Keratinocyte (primary cell): Measurements from ENCODE around the gene BCO1. TPM values are rescaled to one million over a fixed set of nuclear protein-coding genes. Genes with fewer than 3 reads are reported as not detected.

Experiments
- DNase-seq: peaks from one replicate; pipeline ENCODE4 v3.0.0-alpha.2; 2011; ENCODE audit warnings: low read depth, missing footprints, low spot score
- FAIRE-seq: peaks from 2 replicates; lab custom pipeline; 2011; peaks lifted over from hg19 to GRCh38; lab: Jason Lieb, UNC
- H2AFZ ChIP-seq: 2 replicates; pipeline ENCODE4 v1.6.0; 2012; ENCODE audit warnings: low read length, control low read depth, inconsistent platforms; ENCODE audit not compliant: control insufficient read depth
- H3K27ac ChIP-seq: 2 replicates; pipeline ENCODE4 v1.5.1; 2011; ENCODE audit warnings: low read length; ENCODE audit not compliant: control insufficient read depth, insufficient read depth
- H3K27me3 ChIP-seq: 3 replicates; pipeline ENCODE4 v1.6.0; 2011; ENCODE audit warnings: low read length; ENCODE audit not compliant: control insufficient read depth, insufficient read depth; ENCODE audit errors: extremely low read depth
- H3K36me3 ChIP-seq, 2 experiments: 2 replicates in 1 of 2; 3 replicates in 1 of 2; pipeline ENCODE4 v1.5.1; 2011; ENCODE audit warnings: low read length in 2 of 2, mild to moderate bottlenecking in 1 of 2; ENCODE audit not compliant: control insufficient read depth in 2 of 2, insufficient read depth in 2 of 2; ENCODE audit errors: extremely low read depth in 1 of 2
- H3K4me1 ChIP-seq: 3 replicates; pipeline ENCODE4 v1.5.1; 2011; ENCODE audit warnings: low read length; ENCODE audit not compliant: control insufficient read depth, insufficient read depth; ENCODE audit errors: extremely low read depth
- H3K4me2 ChIP-seq: 3 replicates; pipeline ENCODE4 v1.6.0; 2011; ENCODE audit warnings: low read depth, low read length; ENCODE audit not compliant: control insufficient read depth, insufficient read depth; ENCODE audit errors: extremely low read depth
- H3K4me3 ChIP-seq, 3 experiments: fragments of 200-600 bp in 1 of 3; sonication (generic) in 1 of 3; 2 replicates in 2 of 3; 3 replicates in 1 of 3; pipeline ENCODE4 v1.5.1; 2011 to 2016; ENCODE audit warnings: low read length in 3 of 3, mild to moderate bottlenecking in 3 of 3, control low read depth in 2 of 3, inconsistent platforms in 1 of 3, low read depth in 1 of 3, mixed read lengths in 1 of 3, mixed run types in 1 of 3, moderate library complexity in 1 of 3; ENCODE audit not compliant: control insufficient read depth in 2 of 3, insufficient read depth in 2 of 3; ENCODE audit errors: extremely low read depth in 1 of 3
- H3K79me2 ChIP-seq: 2 replicates; pipeline ENCODE4 v1.6.0; 2012; ENCODE audit warnings: low read length; ENCODE audit not compliant: control insufficient read depth, insufficient read depth
- H3K9ac ChIP-seq: 3 replicates; pipeline ENCODE4 v1.6.0; 2011; ENCODE audit warnings: low read length; ENCODE audit not compliant: control insufficient read depth, insufficient read depth; ENCODE audit errors: extremely low read depth
- H3K9me1 ChIP-seq: 3 replicates; pipeline ENCODE4 v1.6.0; 2011; ENCODE audit warnings: low read length; ENCODE audit not compliant: control insufficient read depth, insufficient read depth; ENCODE audit errors: extremely low read depth
- H3K9me3 ChIP-seq: 2 replicates; pipeline ENCODE4 v1.5.1; 2012; ENCODE audit warnings: low read depth, low read length; ENCODE audit not compliant: control insufficient read depth
- H4K20me1 ChIP-seq: 3 replicates; pipeline ENCODE4 v1.6.0; 2011; ENCODE audit warnings: low read length; ENCODE audit not compliant: control insufficient read depth, insufficient read depth; ENCODE audit errors: extremely low read depth
- CTCF ChIP-seq, 3 experiments: IDR thresholded peaks in 1 of 3; conservative IDR thresholded peaks in 1 of 3; optimal IDR thresholded peaks in 1 of 3; 2 replicates in 2 of 3; 3 replicates in 1 of 3; pipeline versions ENCODE3 to v1.5.1; 2011; ENCODE audit warnings: low read length in 3 of 3, mild to moderate bottlenecking in 3 of 3, moderate library complexity in 2 of 3, control low read depth in 1 of 3, inconsistent platforms in 1 of 3; ENCODE audit not compliant: insufficient read depth in 2 of 3; ENCODE audit errors: extremely low read depth in 1 of 3
- EZH2 ChIP-seq: IDR thresholded peaks from one replicate; pipeline ENCODE4 v1.6.1; 2012; ENCODE audit warnings: inconsistent platforms, mild to moderate bottlenecking, low read length, moderate library complexity
- dilution Hi-C: fragments of 300-500 bp; cut with MboI; formaldehyde crosslinking; loops from one replicate; pipeline ENCODE4 v1.7.0; 2020; ENCODE audit warnings: low sequenced_read_pairs; ENCODE audit not compliant: extremely low pct_ligation_motif_present
- polyA minus RNA-seq, 3 experiments: library from RNA; depleted of rRNA, polyadenylated mRNA; stranded (reverse); fragments of >200 nt; gene quantifications; 1 replicate in 1 of 3; 2 replicates in 1 of 3; 3 replicates in 1 of 3; pipeline ENCODE4 v1.2.3, GENCODE V29; 2011
- polyA plus RNA-seq, 5 experiments: library from polyadenylated mRNA; depleted of rRNA in 3 of 5; stranded (reverse) in 3 of 5; stranded (forward) in 1 of 5; unstranded in 1 of 5; fragments of >200 nt; gene quantifications; 1 replicate in 1 of 5; 2 replicates in 3 of 5; 3 replicates in 1 of 5; pipeline versions ENCODE4 v1.2.1 to v1.2.3, GENCODE V29; 2011 to 2012; ENCODE audit warnings: missing spikeins in 2 of 5, low read depth in 1 of 5, low replicate concordance in 1 of 5

BCO1 gene
- polyA plus RNA-seq: 0.04 to 0.08 TPM (median 0.07 TPM) in 3 replicates
- not detected for polyA plus RNA-seq (2011; ENCODE audit: low read depth)
- polyA plus RNA-seq (2011; cell fraction: cytosol; rRNA removed): not detected in 2 replicates
- not detected in 2 replicates for polyA plus RNA-seq (2011; cell fraction: nucleus; rRNA removed)
- not detected in 2 replicates for polyA plus RNA-seq (2012; ENCODE audit: low replicate concordance)
- polyA minus RNA-seq: not detected in 3 replicates
- not detected for polyA minus RNA-seq (2011; cell fraction: cytosol; rRNA and poly(A)+ RNA removed)
- polyA minus RNA-seq (2011; cell fraction: nucleus; rRNA and poly(A)+ RNA removed): not detected in 2 replicates

GRCh38 chr16:81238296-81239011, at the start of gene BCO1:
Gene BCO1 (plus strand): TSS chr16:81238689. CDS start chr16:81238909, 220 bp downstream.
- Histone ChIP-seq H4K20me1 (no peaks in the 10 kb centered on the region), H2AFZ (peak within 1 kb of the TSS; percentile 91), H3K27ac (peak within 1 kb of the TSS; percentile 26), H3K4me1 (peaks cover 19% of the 10 kb centered on the region), H3K27me3 (no peaks in the 10 kb centered on the region), H3K79me2 (no peaks in the 10 kb centered on the region), H3K9me1 (no peaks in the 10 kb centered on the region), H3K9me3 (no peaks in the 10 kb centered on the region), H3K4me2 (peak within 1 kb of the TSS; percentile 89), H3K4me3 (peak within 1 kb of the TSS in 2 of 3 experiments; percentile 64), H3K36me3 (no peaks in the 10 kb centered on the region), H3K9ac (peak within 1 kb of the TSS; percentile 41)
- TF ChIP-seq CTCF (optimal IDR thresholded peaks at IDR 0.05 in 1 of 3, IDR thresholded peaks at IDR 0.05 in 1 of 3, conservative IDR thresholded peaks at IDR 0.05 in 1 of 3; ENCODE audit: extremely low read depth in 1 of 3, insufficient read depth in 2 of 3, low read length in 3 of 3) (no peak), EZH2 (no peak)
- FAIRE-seq: no peak
- no peak for DNase-seq
- dilution Hi-C loops: no loop called here

GRCh38 chr16:81189100-81189664, 49.3 kb upstream of the BCO1 start:
- FAIRE-seq (no peak), DNase-seq (no peak)
- dilution Hi-C loops: no loop called here
- H3K4me2 ChIP-seq: no peak overlapping the region
- no peaks in the 10 kb centered on the region for H3K9me1 ChIP-seq
- no peak overlapping the region for H3K27ac ChIP-seq
- H3K4me3 ChIP-seq: no peak overlapping the region
- H3K9ac ChIP-seq: no peak overlapping the region
- no peaks in the 10 kb centered on the region for H3K79me2 ChIP-seq
- no peaks in the 10 kb centered on the region for H3K9me3 ChIP-seq
- TF ChIP-seq EZH2: no peak
- H3K36me3 ChIP-seq: no peaks in the 10 kb centered on the region
- no peaks in the 10 kb centered on the region for H3K27me3 ChIP-seq
- H4K20me1 ChIP-seq: no peaks in the 10 kb centered on the region
- no peaks in the 10 kb centered on the region for H3K4me1 ChIP-seq
- no peak overlapping the region for H2AFZ ChIP-seq
